Renal cortex interstitium (tissue), 11 donors: ENCODE results near the gene PKD1. TPM values are rescaled to one million over a fixed set of nuclear protein-coding genes. Genes with fewer than 3 reads are reported as not detected.
"Not testable (repeated sequence)": the region's sequence is repeated elsewhere in the genome, so short reads cannot be mapped to it uniquely, and the experiment has no call there.

Experiments
- DNase-seq, 11 donors: peaks; one replicate each; pipeline ENCODE4 v3.0.0-alpha.2; 2013; ENCODE audit warnings: low read depth in 9 of 11, low spot score in 4 of 11; ENCODE audit errors: extremely low read depth in 1 of 11
- polyA plus RNA-seq, 3 donors: library from polyadenylated mRNA; unstranded; fragments of 120-200 nt; gene quantifications; one replicate each; pipeline ENCODE4 v1.2.1, GENCODE V29; 2013; ENCODE audit not compliant: insufficient read length in 3 of 3

The PKD1 gene
- polyA plus RNA-seq, 3 donors, result 53.6 to 123 (median 101) TPM

- DNase-seq, result not testable (repeated sequence)
These were observed 5.7 kb downstream of the PKD1 start for GRCh38 chr16:2129890-2130447.

DNA sequence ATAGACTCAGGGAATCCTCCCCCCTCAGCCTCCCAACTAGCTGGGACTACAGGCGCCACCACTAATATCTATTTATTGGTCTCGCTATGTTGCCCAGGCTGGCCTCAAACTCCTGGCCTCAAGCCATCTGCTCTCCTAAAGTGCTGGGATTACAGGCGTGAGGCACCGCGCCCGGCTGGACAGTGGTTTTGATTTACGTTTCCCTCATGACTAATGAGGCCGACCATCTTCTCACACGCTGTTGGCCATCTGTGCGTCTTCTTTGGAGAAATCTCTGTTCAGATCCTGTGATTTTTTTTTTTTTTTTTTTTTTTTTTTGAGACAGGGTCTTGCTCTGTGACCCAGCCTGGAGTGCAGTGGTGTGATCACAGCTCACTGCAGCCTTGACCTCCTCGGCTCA lies 6.4 kb downstream of the PKD1 start:
- DNase-seq, result not testable (repeated sequence)

- DNase-seq, result not testable (repeated sequence)
These were observed 7.9 kb downstream of the PKD1 start for GRCh38 chr16:2127630-2128280.

DNA sequence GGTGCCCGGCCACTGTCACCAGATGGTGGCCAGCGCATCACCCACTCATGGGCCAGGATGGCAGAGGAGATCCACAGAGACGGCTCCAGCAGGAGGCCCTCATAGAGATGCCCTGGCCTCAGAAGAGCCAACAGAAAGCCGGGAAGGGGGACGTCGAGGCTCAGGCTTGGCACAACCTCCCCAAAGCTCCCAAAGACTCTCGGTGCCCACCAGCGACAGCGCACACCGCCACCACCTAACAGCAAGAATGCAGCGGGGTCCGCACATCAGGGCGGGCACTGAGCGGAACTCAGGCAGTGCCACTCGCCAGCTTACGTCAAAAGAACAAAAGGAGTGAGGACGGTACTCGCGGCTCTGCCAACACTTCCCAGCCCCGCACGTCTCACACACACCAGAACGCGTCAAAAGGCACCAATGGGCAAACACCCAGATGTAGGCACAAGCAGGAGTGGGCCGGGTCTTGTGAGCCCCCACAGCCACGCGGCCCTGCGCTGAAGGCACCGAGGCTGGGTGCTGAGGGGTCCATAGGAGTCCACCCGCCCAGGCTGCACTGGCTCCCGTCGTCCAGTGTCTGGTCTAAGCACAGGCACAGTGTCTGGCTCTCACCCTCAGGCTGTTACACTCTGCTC lies 8.7 kb downstream of the PKD1 start:
- DNase-seq, result not testable (repeated sequence)

DNA sequence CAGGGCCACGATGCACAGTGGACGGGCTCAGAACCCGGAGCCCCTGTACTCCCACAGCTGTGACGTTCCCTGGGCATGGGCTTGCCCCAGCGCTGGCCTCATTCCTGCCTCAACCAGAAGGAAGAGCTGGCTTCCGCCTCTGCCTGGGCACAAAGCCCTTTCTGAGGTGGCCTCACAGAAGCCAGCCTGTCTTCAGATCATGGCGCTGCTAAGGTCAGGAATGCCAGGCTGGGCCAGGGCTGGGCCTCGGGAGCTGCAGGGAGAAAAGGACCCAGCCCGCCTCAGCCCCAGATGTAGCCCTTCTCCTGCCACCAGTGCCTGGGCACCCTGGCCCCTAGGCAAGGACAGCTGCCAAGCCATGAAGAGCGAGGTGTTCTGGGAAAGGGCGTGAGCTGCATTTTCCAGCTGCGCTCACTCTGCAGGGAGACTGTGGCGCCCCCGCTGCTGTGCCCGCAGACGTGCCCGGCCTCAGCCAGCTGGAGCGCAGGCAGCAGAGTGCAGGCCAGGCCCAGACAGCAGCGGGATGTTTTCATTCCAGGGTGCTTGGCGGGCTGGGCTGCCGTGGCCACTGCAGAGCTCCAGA lies 9.4 kb downstream of the PKD1 start:
- DNase-seq, result not testable (repeated sequence)

GRCh38 chr16:2125609-2126008 lies 10.1 kb downstream of the PKD1 start:
- DNase-seq, result not testable (repeated sequence)

GRCh38 chr16:2124694-2125444 lies 10.8 kb downstream of the PKD1 start:
- peak in 5 of 11 donors; percentile 47 to 63 (median 52) for DNase-seq

DNA sequence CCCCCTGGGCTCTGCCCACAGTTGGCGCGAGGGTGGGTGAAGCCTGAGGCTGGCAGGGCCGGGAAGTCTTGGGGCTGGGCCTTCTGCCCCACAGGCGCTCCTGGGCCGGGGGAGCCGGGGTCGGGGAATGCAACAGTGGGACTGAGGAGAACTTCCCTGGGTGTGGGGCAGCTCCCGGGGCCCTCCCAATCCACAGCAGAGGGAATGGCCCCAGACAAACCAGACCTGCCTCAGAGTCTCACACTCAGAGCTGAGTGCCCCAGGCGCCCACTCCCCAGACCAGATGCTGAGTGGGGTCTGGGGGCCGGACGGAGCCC lies 11.4 kb downstream of the PKD1 start:
- not testable (repeated sequence) for DNase-seq

- DNase-seq, result not testable (repeated sequence)
These were observed 11.9 kb downstream of the PKD1 start for GRCh38 chr16:2123706-2124376.

DNA sequence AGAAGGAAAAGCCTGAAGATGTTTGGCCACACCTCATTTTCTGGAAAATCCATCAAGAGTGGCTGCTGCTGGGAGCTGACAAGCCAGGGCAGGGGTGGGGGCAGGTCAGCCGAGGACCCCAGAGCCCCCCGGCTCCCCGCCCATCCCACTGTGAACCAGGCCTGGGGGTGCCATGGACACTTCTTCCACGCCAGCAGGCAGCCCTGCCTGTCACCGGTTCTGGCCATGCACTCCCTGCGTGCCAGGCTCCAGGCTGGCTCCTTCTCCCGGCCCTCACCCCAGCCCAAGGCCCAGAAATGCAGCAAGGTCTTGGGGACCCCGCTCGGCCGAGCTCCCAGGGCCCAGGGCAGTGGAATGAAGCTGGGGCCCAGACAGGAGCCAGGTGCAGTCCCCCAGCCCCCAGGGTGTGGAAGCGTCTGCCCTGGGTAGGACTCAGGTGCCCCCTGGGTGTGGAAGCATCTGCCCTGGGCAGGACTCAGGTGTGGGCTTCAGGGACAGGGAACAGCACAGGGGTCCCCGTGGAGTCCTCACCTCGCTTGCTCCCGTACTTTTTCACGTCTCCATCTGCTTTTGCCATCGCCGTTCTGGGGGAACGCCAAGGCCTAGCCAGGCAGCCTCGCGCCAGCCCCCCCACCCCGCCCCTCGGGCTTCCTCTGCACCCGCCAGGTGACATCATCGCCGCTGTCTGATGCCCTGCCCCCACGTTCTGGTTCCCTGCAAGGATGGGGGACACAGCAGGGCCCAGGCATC lies 12.6 kb downstream of the PKD1 start:
- not testable (repeated sequence) for DNase-seq

- no peak for DNase-seq
These were observed 13.3 kb downstream of the PKD1 start for GRCh38 chr16:2122429-2122828.

GRCh38 chr16:2121853-2122252 lies 13.8 kb downstream of the PKD1 start:
- no peak for DNase-seq

GRCh38 chr16:2121325-2121724 lies 14.4 kb downstream of the PKD1 start:
- DNase-seq, result not testable (repeated sequence)

GRCh38 chr16:2117960-2118722 lies 17.6 kb downstream of the PKD1 start:
- not testable (repeated sequence) for DNase-seq

DNA sequence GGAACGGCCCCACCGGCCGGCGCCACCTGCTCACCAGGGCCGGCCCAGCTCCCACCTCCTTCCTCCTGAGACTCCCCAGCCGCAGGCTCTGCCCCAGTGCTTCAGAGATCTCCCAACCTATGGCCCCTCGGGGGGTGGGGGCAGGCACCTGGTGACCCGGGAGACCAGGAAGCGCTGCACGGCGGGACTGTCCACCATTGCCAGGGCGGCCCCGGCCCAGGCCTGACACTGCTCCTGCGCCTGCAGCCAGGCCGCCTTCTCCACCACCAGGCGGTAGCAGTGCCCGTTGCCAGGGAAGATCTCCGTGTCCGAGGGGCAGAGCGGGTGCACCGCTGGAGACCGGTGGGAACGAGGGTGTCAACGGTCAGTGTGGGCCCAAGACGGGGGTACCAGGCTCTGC lies 18.4 kb downstream of the PKD1 start:
- not testable (repeated sequence) for DNase-seq

DNA sequence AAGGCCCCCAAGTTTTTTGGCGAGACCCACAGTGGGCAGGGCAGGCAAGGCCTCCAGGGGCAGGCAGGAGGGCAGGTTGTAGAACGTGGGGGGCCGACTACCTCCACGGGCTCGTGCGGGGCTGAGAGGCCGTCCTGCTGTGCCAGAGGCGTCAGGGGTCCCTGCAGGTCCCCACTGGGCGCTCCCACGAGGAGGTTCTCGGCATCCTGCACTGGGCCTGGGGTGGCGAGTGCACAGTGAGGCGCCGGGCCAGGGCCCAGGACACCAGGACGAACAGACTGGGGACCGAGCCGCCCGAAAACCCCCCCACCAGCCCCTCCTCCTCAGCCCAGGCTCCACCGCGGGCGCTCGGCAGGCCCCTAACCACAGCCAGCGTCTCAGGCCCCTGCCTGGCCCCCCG lies 19.3 kb downstream of the PKD1 start:
- DNase-seq, result not testable (repeated sequence)

DNA sequence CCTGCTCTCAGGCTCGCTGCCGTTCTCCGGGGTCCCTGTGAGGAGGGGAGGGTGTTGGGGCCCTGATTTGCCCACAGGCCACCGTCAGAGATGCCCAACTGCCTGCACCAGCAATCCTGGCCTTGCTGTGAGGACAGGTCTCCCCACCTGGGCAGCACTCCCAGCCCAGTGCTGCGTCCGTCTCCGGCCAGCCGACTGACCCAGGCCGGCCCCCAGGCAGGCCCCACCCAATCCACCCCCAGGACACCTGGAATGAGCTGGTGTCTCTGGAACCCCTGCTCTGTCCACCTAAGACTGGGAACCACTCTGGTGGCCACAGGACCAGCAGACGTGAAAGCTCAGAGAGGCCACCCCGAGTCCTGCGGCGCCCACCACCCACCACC lies 20.1 kb downstream of the PKD1 start:
- no peak for DNase-seq
